Iris pigment epithelial cell (primary cell): Measurements from ENCODE around the gene PPP6R1.

Experiments used
- DNase-seq: peaks from one replicate; pipeline ENCODE4 v3.0.0-alpha.2; 2011; ENCODE audit warnings: low read depth

The PPP6R1 gene, protein sequence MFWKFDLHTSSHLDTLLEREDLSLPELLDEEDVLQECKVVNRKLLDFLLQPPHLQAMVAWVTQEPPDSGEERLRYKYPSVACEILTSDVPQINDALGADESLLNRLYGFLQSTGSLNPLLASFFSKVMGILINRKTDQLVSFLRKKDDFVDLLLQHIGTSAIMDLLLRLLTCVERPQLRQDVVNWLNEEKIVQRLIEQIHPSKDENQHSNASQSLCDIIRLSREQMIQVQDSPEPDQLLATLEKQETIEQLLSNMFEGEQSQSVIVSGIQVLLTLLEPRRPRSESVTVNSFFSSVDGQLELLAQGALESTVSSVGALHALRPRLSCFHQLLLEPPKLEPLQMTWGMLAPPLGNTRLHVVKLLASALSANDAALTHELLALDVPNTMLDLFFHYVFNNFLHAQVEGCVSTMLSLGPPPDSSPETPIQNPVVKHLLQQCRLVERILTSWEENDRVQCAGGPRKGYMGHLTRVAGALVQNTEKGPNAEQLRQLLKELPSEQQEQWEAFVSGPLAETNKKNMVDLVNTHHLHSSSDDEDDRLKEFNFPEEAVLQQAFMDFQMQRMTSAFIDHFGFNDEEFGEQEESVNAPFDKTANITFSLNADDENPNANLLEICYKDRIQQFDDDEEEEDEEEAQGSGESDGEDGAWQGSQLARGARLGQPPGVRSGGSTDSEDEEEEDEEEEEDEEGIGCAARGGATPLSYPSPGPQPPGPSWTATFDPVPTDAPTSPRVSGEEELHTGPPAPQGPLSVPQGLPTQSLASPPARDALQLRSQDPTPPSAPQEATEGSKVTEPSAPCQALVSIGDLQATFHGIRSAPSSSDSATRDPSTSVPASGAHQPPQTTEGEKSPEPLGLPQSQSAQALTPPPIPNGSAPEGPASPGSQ

DNA sequence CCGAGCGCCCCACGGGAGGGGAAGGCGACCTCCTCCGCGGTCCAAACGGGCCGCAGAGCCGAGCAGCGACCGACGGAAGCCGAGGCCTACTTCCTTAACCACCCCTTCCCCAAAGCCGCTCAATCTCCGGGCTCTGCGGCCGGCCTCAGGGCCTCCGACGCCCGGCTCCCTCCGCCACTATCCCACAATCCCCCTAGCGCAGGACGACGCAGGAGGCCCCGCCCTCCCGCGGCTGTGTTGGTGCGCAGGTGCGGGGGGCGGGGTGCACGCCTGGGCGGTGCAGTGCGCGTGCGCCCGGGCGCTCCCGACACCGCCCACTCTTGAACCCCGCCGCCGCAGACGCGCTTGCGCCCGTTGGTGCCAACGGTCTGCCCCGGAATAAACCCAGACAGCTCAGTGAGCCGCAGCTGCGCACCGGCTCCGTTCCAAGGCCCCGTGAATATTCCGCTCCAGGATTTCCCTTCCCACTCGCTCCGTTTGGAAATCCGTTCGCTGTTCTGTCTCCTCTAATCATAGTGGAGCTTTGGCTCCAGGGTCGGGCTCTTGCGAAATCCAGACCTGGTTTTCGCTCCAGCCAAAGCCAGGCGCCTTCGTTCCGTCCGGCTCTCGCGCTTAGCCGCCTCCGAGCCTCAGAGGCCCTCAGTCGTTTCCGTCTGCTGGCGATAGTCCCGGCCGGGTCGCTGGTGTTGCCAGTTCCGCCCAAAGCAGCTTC is at the start of gene PPP6R1:
TSS of gene PPP6R1 (minus strand) at position 190 of the 712 bp plus-strand sequence. CDS start 11,914 bp downstream, outside the sequence.
- peak; percentile 100 for DNase-seq

DNA sequence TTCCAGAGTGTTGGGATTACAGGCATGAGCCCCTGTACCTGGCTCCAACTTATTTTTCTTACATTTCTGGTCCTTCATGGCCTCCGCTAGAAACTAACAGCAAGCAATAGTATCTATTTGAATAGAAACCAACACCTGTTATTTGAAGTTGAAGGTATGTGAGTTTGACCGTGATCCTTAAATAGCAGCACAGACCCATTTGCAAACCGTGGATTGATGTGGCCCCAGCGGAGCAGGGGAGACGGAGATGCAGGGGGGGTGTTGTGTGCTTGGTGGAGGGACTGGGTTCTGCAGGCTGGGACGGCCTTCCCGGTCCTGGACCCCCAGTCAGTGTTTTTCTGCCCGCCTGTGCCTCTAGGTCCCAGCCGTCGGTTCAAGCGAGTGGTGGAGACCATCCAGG is 49.5 kb upstream of the PPP6R1 start:
- no peak for DNase-seq

DNA sequence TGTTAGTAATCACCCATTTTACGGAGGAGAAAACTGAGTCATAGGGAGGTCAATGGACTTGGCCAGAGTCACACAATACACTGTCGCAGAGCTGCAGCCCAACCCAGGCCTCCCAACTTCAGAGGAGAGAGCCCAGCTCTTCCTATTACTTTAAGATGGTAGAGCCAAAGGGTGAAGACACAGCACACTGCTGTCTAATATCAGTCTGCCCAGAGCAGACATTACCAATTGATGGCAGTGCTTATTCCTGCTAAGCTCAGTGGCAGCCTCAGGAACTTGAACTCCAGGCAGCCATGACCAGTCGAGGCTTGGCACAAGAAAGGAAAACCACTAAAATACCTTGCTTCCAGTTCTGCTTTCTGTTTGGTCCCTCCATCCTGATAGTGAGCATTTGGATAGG is 47.9 kb upstream of the PPP6R1 start:
- no peak for DNase-seq

DNA sequence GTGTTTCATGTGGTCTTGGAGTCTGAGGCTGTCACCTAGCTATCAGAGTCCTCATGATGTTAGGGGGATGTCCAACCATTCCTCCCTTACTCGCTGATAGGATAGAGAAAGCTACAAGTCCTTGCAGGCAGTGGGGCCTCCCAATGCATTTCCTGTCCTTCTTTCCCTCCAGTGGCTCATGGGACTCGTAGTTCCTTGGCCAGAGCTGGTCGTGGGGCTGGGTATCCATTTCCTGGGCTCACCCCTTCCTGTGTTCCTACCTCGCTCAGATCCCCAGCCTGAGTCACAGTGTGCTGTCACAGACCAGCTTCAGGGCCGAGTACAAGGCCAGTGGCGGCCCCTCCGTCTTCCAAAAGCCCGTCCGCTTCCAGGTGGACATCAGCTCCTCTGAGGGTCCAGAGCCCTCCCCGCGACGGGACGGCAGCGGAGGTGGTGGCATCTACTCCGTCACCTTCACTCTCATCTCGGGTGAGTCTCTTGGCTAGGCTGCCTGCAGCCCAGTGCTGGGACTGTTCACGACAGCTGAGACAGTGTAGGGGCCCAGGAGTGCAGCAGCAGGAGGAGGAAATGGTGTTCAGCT is 47.3 kb upstream of the PPP6R1 start:
- DNase-seq, result no peak

DNA sequence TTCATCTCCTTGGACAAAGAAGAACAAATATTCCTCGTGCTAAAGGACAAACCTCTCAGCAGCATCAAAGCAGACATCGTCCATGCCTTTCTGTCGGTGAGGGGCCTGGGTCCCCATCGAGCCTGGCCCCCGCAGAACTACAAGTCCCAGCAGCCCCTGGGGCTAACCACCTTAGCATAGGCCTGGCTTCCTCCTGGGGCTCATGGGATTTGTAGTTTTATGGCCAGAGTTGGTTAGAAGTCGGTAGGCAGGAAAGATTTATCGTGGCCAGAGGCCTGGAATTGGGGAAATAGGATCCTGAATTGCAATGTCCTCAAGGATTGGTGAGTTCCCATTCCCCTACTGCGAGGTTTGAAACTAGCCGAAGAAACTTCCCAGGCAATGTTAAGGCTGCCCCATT is 46.7 kb upstream of the PPP6R1 start:
- no peak for DNase-seq

DNA sequence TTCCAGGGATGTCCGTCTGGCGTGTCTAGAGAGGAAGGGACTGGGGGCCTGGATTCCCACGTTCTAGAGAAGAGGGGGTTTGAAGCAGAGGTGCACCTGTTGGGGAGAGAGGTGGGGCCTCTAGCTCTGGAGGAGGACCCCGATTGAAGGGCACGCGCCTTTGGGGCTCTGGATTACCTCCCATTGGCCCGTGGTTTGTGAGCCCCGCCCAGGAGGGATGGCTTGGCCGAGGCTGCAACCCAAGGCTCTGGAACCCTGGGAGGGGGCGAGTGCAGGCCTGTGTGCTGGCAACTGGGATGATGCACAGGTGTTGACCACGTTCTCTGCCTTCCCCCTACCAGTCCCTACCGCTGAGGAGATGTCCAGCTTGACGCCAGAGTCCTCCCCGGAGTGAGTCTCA is 46.2 kb upstream of the PPP6R1 start:
- DNase-seq, result no peak

DNA sequence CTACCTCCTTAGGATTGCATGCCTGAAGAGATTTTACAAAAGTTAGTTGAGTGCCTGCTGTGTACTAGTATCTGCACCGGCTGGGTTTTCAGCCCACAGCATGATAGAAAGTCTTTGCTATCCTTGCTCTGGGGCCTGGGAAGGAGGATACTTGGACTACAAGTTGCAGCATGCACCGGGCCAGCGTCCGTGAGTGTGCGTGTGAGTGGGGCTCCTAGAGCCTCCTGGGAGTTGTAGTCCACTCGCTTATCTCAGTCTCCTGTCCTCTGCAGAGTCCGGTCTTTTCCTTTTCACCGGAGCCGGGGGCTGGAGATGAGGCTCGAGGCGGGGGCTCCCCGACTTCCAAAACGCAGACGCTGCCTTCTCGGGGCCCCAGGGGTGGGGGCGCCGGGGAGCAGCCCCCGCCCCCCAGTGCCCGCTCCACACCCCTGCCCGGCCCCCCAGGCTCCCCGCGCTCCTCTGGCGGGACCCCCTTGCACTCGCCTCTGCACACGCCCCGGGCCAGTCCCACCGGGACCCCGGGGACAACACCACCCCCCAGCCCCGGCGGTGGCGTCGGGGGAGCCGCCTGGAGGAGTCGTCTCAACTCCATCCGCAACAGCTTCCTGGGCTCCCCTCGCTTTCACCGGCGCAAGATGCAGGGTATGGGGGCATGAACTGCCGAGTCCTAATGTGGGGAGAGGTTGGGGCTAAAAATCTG is 45.6 kb upstream of the PPP6R1 start:
- DNase-seq, result peak; percentile 24

DNA sequence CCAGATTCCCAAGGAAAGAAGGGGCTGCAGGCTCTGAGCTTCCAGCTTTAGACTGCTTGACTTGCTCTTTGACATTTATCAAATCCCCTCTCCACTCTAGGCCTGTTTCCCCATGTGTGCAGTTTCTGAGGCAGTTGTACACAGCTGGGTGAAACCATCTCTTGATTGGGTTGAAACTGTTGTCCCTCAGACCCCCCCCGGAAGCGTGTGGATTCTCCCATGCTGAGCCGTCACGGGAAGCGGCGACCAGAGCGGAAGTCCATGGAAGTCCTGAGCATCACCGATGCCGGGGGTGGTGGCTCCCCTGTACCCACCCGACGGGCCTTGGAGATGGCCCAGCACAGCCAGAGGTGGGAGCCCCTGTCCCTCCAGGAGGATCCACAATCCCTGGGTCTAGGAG is 44.7 kb upstream of the PPP6R1 start:
- no peak for DNase-seq

DNA sequence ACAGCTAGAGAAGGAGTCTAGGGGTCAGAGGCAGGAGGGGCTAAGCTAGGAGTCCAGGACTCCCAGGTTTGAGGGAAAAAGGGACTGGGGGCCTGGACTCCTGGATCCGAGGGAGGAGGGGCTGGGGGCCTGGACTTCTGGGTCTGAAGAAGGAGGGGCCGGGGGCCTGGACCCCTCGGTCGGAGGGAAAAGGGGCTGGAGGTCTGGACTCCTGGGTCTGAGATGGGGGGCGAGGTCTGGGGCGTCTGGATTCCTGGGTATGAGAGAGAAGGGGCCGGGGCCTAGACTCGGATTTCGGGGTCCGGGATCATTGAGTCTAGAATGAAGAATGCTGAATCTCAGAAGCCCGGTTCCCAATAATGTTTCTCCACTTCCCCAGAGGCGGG is 43.5 kb upstream of the PPP6R1 start:
- no peak for DNase-seq

DNA sequence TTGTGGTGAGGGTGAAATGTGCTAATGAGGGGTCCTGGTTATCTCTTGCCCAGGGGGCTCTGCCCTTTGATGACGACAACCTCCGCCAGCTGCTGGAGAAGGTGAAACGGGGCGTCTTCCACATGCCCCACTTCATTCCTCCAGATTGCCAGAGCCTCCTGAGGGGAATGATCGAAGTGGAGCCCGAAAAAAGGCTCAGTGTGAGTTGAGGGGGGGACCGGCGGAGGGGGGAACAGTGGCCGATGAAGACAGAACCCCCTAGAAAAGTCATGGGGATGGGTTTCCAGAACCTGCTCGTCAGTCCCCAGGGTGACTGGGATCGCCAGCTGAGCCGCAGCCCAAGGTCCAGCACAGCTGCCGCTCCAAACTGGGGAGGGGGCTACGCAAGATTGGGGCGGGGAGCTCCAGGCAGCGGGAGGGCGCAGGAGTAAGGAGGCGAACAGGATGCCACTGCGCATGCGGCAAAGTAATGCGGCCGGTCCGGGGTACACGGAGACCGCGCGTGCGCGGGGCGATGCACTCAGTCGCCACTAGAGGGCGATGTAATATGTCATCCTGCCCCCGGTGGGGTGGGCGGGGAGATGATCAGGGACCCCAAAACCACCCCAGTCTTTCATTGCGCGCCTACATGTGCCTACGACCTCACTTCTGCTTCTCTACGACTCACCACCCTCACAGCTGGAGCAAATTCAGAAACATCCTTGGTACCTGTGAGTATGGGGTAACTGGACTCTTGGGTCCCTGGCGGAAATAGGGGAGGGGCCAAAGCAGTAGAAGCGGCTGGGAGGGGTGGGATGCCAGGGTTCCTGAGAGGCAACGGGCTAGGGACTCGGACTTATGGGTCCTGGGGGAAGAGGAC is 42.9 kb upstream of the PPP6R1 start:
- DNase-seq, result peak; percentile 41

DNA sequence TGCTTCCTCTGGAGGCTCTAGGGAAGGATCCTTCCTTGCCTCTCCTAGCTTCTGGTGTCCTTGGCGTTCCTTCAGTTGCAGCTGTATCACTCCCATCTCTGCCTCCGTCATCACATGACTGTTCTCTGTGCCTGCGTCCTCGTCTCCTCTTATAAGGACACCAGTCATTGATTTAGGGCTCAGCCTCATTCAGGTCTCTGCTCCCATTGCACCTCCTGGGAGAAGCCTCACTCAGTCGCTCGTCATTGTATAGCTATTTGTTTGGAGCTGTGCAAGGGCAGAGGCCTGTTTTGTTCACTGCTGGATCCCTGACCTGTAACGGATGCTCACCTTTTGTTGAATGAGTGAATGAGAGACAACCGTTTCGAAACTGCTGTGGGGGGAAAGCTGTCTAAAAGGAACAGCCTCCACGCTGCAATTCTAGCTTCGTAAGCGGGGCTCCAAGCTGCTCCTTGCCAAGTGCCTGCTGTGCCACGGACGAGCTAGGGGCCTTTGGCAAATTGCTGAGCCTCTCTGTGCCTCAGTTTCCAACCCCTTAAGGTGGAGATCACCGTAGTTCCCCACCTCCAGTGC is 42.2 kb upstream of the PPP6R1 start:
- no peak for DNase-seq

DNA sequence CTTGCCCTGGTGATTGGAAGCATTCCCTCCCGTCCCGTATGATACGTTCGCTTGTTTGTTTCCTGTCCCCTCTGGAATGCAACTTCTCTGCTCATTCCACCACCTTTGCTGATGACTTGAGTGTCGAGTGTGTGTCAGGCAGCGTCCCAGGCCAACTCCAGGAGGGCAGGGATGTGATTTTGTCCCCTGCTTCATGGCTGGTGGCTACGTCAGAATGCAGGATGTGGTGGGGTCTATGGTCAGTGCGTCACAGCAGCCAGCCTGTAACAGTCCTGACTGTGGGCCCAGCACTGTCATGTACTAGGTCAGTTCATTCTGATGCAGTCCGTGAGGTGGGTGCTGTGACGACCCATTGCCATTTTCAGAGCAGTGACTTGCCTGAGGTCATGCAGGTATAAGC is 41.2 kb upstream of the PPP6R1 start:
- DNase-seq, result no peak

DNA sequence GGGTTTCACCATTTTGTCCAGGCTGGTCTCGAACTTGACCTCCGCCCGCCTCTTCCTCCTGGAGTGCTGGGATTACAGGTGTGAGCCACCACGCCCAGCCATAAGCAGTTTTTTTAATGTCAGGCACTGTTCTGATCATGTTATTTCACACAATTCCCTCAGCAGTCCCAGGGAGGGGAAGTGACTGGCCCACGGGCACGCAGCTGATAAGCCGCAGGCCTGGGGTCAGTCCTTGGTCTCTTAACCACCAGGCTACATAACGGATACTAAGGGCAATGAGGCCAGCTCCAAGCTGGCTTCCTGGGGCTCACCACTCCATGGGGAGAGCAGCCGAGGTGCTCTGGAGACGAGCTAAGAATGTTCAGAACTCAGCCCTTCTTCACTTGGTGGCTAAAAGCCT is 38.5 kb upstream of the PPP6R1 start:
- no peak for DNase-seq

DNA sequence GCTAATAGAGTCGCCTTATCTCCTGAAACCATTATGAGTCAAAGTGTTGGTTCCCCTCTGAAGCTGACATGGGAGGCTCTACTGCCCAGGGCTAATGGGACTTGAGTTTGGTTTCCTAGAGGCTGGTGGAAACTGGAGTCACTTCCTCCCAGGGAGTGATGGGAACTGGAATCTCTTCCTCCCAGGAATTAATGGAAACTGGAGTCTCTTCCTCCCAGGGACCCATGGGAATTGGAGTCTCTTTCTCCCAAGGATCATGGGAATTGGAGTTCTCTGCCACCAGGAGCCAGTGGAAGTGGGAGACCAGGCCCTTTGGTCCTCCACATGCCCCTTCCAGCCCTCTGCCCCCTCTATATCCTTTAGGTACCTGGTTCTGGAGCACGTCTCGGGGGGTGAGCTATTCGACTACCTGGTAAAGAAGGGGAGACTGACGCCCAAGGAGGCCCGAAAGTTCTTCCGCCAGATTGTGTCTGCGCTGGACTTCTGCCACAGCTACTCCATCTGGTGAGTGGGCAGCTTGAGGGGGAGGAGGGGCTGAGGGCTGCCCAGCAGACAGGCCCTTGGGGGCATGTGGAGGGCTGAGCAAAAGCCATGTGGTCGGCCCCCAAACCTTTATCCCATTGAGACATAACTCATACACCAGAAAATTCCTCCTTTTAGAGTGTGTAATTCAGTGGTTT is 30.4 kb upstream of the PPP6R1 start:
- no peak for DNase-seq

DNA sequence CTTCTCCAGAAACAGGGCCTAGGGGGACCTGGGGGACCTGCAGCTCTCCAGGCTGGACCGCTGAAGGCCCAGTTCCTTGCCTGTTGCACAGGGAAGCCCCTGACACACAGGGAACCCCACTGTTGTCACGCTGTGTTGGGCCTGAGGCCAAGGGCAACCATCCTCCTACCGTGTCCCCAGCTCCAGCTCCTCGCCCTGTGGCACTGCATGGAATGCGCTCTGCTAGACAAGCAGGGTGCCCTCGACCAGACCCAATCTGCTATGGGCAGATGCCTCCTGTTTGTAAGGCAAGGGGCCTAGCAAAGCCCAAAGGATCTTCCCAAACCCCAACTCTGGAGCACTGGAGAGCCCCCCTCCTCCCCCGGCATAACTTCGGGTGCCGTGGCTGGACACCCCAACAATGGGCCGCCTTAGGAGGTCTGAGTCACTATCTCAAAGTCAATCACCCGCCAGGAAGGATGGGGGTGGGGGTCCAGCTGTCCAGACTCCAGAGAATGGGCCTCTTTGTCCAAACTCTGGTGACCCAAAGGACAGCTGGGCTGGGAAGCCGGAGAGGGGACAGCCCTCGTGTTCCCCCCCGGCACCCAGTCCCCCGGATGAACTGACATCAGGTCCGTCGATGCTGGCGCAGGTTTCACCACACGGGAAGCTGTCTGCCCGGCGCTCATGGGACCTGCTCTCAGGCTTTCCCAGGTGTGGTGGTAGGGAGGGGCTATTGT is 28.7 kb upstream of the PPP6R1 start:
- DNase-seq, result no peak

DNA sequence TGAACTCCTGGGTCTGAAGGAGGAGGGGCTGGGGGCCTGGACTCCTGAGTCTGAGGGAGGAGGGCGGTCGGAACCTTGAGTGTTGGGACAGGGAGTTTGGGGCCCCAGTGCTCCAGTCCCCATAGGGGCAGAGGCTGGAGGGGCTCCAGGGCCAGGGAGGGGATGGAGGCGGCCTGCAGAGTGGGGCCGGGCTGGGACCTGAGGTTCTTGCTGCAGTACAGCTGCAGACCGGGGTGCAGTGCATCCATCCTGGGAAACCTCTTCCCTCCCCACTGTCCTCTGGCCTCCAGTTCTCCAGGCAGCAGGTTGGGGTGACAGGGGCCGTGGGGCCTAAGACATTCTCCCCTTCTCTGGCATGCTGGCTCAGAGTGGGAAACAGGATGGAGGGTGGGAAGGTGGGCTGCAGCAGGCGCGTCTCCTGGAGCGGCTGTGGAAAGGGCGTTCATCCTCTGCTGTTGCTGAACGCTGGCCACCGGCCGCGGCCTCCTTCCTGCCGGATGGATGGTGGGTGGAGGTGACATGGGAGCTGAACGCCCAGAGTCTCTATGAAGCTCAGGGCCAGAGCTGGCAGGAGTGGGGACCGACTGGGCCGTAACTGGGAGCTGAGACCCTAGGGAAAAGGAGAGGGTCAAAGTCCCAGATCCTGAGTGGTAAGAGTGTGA is 26.5 kb upstream of the PPP6R1 start:
- DNase-seq, result no peak

DNA sequence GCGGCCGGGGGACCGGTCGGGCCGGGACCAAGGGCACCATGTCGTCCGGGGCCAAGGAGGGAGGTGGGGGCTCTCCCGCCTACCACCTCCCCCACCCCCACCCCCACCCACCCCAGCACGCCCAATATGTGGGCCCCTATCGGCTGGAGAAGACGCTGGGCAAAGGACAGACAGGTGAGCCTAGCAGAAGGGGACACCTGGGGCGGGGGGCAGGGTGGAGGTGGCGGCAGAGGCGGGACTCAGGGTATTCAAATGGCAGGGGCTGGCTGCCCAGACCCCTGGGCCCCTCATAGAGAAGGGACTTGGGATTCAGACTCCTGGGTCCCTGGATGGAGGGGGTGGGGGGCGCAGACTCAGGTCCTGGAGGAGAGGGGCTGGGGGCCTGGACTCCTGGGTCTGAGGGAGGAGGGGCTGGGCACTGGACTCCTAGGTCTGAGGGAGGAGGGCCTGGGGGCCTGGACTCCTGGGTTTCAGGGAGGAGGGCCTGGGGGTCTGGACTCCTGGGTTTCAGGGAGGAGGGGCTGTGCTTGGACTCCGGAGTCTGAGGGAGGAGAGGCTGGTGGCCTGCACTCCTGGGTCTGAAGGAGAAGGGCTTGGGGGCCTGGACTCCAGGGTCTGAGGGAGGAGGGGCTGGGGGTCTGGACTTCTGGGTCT is 25.7 kb upstream of the PPP6R1 start:
- no peak for DNase-seq
